Suppressor macrophage treated with lipopolysaccharide for 4 hours (primary cell): ENCODE measurements around the gene B4GALNT1.
A peak's percentile ranks its signal among the peaks of the same experiment; 100 is the strongest.

ENCODE experiments used
- DNase-seq: peaks from one replicate; pipeline ENCODE4 v3.0.0-alpha.2; 2020

B4GALNT1 gene

DNA sequence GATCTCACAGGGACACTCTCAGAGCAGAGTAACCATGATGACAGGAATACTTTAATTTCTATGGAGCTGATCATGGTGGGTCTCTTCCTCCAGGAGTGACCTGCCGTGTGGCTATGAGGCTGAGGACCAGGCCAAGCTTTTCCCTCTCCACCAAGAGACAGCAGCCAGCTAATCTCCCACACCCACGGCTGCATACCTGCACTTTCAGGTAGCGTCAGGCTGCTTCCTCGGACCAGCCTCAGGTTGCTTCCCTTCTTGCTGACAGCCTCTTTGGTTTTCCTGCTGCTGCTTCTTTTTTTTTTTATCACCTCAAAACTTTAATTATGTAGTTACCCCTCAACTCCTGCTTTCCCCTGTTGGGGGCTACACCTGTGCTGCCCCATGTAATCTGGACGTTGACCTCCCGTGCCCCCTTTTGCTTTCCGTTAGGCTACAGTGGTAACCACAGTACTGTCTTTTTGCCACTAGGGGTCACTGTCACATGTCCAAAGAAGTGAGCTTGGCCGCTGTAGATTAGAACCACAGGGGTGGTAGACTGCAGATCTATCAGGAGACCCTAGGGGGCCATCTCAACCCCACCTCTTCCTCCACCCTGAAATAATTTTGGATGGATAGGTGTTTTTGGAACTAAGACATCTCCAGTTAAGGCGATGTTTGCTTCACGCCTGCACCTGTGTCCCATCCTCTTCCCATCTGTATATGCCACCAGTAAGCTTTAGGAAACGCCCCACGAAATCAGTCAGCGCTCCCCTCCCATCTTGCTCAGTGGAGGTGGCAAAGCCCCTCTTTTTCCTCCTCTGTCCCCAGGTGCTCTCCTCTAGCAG lies 49.8 kb downstream of the B4GALNT1 start:
- DNase-seq, result peak; percentile 88

DNA sequence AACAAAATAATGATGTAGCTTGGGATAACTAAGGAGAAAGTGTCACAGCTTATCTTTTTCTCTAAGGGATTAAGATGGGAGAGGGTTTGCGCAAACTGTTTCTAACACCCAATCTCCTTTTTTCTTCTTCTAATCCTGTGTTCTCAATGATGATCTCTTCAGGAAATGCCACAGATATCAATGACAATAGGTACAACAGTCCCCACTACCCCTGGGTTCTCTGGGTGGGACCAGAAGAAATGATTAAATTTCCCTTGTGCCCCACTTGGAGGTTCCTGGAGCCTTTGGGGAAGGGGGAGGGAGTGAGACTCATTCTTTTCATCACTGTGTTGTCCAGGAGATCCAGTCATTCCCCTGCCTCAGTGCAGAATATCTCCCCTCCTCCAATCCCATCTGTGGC lies 50.6 kb downstream of the B4GALNT1 start:
- no peak for DNase-seq

DNA sequence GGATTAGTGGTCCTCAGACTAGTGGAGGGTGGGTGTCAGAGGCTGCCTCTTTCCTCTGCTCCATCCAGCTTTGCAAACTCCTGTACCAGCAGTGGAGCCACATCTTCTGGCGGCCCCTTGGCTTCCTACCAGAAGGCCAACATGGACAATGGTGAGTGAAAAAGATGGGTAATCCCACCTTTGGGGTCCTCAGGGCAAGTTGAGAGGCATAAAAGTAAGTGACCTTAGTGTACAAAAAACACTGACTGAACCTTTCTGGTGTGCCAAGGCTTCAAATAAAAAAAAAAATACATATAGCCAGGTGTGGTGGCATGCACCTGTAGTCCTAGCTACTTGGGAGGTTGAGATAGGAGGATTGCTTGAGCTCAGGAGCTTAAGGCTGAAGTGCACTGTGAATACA lies 51.2 kb downstream of the B4GALNT1 start:
- no peak for DNase-seq

DNA sequence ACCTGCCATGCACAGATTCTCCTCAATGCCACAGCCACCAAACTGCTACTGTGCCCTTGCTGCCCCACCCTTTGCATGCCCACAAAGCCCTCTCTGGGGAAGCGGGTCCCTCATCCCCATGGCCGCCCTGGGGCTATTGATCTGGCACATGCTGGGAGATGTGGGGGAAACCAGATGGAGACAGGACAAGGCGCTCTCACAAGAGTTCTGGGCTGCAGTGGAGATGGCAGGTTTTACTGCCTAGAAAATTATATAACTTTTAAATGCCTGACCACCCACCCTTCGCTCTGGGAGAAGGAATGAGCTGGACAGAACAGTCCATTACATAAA lies 52.6 kb downstream of the B4GALNT1 start:
- DNase-seq, result no peak

DNA sequence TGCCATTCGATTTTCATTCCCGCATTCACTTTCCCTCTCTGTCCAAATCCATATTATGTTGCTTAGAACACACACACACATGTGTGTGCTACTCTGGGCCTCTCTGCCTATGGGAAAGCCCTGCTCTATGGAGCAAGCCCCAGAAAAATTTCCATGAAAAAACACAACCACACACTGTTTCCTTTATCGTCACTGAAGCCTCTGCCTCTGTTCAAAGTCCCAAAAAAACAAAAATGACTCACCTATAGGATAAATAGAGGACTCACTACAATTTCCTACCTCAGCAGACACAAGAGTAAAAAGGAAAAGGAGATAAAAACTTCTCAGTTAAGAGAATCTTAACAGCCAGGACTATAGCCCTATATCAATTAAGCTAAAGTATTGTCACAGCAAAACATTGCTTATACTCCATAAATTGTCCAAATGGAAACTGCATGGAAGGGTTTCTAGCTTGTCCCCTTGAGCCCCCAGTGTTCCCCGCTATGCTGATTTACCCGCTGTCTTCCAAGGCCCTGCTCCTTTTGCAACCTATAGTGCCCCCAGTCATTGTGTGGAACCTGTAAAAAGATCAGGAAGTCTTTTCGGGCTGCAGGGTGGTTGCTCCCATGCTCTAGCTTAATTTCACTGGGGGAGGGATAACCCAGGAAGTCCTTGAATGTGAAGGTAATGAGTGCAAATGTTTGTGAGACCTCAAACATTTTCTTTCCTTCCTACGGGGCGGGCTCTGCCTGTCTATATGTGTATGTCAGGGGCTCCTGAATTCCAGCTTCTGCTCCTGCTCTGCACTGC lies 53.1 kb downstream of the B4GALNT1 start:
- no peak for DNase-seq

DNA sequence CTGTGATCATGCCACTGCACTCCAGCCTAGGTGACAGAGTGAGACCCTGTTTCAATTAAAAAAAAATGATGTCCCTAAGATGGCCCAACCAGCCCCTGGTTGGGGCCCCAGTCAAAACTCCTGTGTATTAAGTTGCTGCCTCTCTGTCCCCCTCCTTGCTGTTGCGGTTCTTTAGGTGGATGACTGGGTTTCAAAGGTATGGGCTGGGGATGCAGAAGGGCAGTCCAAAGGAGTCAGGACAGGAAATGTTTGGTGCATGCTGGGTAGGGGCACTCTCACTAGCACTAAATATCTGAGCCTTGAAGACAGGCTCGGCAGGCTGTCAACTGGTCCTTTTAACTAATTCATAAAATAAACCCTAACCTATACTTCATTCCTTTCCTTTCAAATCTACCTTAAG lies 54.0 kb downstream of the B4GALNT1 start:
- no peak for DNase-seq

DNA sequence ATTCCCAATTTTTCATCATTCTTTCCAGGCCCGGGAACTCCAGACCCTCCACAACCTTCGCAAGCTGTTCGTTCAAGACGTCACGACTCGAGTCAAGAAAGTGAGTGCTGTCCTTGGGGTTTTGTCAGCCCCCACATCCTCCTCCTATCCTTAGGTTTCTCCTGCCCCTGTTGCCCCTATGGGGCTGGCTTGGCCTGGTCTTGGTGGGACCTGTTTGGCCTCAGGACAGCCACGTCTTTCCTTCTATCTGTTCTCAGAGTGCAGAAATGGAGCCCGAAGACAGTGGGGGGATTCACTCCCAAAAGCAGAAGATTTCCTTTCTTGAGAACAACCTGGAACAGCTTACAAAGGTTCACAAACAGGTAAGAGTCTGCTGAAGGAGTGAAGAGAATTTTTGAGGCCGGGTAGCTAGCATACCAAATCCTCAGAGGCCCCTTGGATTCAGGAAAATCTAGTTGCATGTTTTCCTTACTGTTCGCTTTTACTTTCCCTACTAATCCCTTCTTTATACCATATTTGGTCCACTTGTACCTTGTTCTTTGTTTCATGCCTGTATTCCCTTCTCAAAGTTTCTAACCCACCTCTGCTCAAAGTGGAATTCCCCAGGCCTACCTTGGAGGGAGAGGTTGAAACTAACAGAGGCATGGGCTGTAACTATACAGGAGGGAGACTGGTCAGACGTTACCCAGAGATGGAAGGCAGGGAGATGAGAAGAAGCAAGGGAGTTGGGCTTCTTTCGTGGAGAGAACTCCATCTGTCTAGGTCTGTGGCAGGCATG lies 54.8 kb downstream of the B4GALNT1 start:
- no peak for DNase-seq

DNA sequence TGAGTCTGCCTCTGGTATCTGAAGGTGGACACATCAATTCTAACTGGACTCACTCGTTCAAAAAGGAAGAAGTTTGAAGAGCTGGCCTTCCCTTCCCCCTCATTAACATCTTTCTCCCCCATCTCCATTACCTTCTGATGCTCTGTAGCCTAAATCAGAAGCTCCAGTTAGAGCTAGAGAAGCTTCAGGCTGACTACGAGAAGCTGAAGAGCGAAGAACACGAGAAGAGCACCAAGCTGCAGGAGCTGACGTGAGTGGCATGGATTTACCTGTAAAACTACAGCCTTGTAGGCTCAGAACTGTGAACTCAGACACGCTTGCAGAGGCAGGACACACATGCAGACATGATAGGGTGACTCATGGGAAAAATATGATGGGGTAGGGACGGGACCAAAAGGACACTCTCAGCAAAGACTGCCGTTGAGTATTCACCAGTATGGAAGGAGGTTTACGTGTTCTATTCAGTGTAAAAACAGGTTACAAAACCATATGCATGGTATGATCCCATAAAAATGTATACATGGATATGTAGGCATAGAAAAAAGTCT lies 56.3 kb downstream of the B4GALNT1 start:
- DNase-seq, result no peak
